Measurements from ENCODE around the gene CDH13. TPM values are rescaled to one million over a fixed set of nuclear protein-coding genes. Genes with fewer than 3 reads are reported as not detected.

The CDH13 gene
- total RNA-seq, 1 donor from 2014 or later: 2.3 TPM

GRCh38 chr16:83037884-83038283, 411.1 kb downstream of the CDH13 start:
- no peak for TF ChIP-seq CTCF (IDR thresholded peaks at IDR 0.05; ENCODE audit: unreplicated experiment)
- no peaks in the 10 kb centered on the region for H3K9me3 Mint-ChIP-seq (ENCODE audit: unreplicated experiment)
- H3K27me3 Mint-ChIP-seq (ENCODE audit: unreplicated experiment): peaks cover 2% of the 10 kb centered on the region
- no peaks in the 10 kb centered on the region for H3K4me1 Mint-ChIP-seq (ENCODE audit: unreplicated experiment)
- no peak overlapping the region for H3K4me3 Mint-ChIP-seq (ENCODE audit: unreplicated experiment)
- H3K27ac Mint-ChIP-seq (ENCODE audit: unreplicated experiment): no peak overlapping the region
- no peak for DNase-seq (ENCODE audit: low spot score)
- no peaks in the 10 kb centered on the region for H3K36me3 Mint-ChIP-seq (ENCODE audit: low read depth, unreplicated experiment)

- H3K9me3 Mint-ChIP-seq (ENCODE audit: unreplicated experiment): no peaks in the 10 kb centered on the region
- no peak for DNase-seq (ENCODE audit: low spot score)
- no peaks in the 10 kb centered on the region for H3K36me3 Mint-ChIP-seq (ENCODE audit: low read depth, unreplicated experiment)
- H3K4me1 Mint-ChIP-seq (ENCODE audit: unreplicated experiment): no peaks in the 10 kb centered on the region
- peaks cover 2% of the 10 kb centered on the region for H3K27me3 Mint-ChIP-seq (ENCODE audit: unreplicated experiment)
- H3K4me3 Mint-ChIP-seq (ENCODE audit: unreplicated experiment): no peak overlapping the region
- H3K27ac Mint-ChIP-seq (ENCODE audit: unreplicated experiment): no peak overlapping the region
- TF ChIP-seq CTCF (IDR thresholded peaks at IDR 0.05; ENCODE audit: unreplicated experiment): no peak
Observed at GRCh38 chr16:83040174-83040573, 413.4 kb downstream of the CDH13 start.

GRCh38 chr16:83044589-83044988, 417.8 kb downstream of the CDH13 start:
- Mint-ChIP-seq H3K36me3 (ENCODE audit: low read depth, unreplicated experiment) (no peaks in the 10 kb centered on the region), H3K4me1 (ENCODE audit: unreplicated experiment) (peaks cover 4% of the 10 kb centered on the region), H3K4me3 (ENCODE audit: unreplicated experiment) (no peak overlapping the region), H3K27me3 (ENCODE audit: unreplicated experiment) (no peaks in the 10 kb centered on the region), H3K27ac (ENCODE audit: unreplicated experiment) (no peak overlapping the region), H3K9me3 (ENCODE audit: unreplicated experiment) (no peaks in the 10 kb centered on the region)
- no peak for TF ChIP-seq CTCF (IDR thresholded peaks at IDR 0.05; ENCODE audit: unreplicated experiment)
- no peak for DNase-seq (ENCODE audit: low spot score)

GRCh38 chr16:83045790-83046189, 419.0 kb downstream of the CDH13 start:
- Mint-ChIP-seq H3K4me1 (ENCODE audit: unreplicated experiment) (peaks cover 4% of the 10 kb centered on the region), H3K9me3 (ENCODE audit: unreplicated experiment) (no peaks in the 10 kb centered on the region), H3K4me3 (ENCODE audit: unreplicated experiment) (no peak overlapping the region), H3K27ac (ENCODE audit: unreplicated experiment) (no peak overlapping the region), H3K27me3 (ENCODE audit: unreplicated experiment) (no peaks in the 10 kb centered on the region), H3K36me3 (ENCODE audit: low read depth, unreplicated experiment) (no peaks in the 10 kb centered on the region)
- no peak for DNase-seq (ENCODE audit: low spot score)
- TF ChIP-seq CTCF (IDR thresholded peaks at IDR 0.05; ENCODE audit: unreplicated experiment): no peak

- Mint-ChIP-seq H3K27ac (ENCODE audit: unreplicated experiment) (no peak overlapping the region), H3K4me3 (ENCODE audit: unreplicated experiment) (no peak overlapping the region), H3K36me3 (ENCODE audit: low read depth, unreplicated experiment) (no peaks in the 10 kb centered on the region), H3K27me3 (ENCODE audit: unreplicated experiment) (no peaks in the 10 kb centered on the region), H3K9me3 (ENCODE audit: unreplicated experiment) (no peaks in the 10 kb centered on the region), H3K4me1 (ENCODE audit: unreplicated experiment) (peaks cover 4% of the 10 kb centered on the region)
- TF ChIP-seq CTCF (IDR thresholded peaks at IDR 0.05; ENCODE audit: unreplicated experiment): no peak
- no peak for DNase-seq (ENCODE audit: low spot score)
Observed at GRCh38 chr16:83046664-83047063, 419.9 kb downstream of the CDH13 start.

All from endothelial cell (in vitro differentiated cells).